D721Med (cell line): ENCODE results near the gene PCDH9.
"Not testable (repeated sequence)": the region's sequence is repeated elsewhere in the genome, so short reads cannot be mapped to it uniquely, and the experiment has no call there.

Source experiments
- DNase-seq: peaks from one replicate; pipeline ENCODE4 v3.0.0; 2011; ENCODE audit warnings: low spot score; ENCODE audit not compliant: insufficient read length
- FAIRE-seq: peaks from 2 replicates; lab custom pipeline; 2011; peaks lifted over from hg19 to GRCh38; lab: Jason Lieb, UNC
- TF ChIP-seq, protein P1 (sequence below): IDR thresholded peaks from 2 replicates; pipeline ENCODE4 v1.5.1; 2012; ENCODE audit warnings: mild to moderate bottlenecking, control low read depth; ENCODE audit not compliant: insufficient read depth; ENCODE audit errors: missing control alignments

Gene PCDH9

DNA sequence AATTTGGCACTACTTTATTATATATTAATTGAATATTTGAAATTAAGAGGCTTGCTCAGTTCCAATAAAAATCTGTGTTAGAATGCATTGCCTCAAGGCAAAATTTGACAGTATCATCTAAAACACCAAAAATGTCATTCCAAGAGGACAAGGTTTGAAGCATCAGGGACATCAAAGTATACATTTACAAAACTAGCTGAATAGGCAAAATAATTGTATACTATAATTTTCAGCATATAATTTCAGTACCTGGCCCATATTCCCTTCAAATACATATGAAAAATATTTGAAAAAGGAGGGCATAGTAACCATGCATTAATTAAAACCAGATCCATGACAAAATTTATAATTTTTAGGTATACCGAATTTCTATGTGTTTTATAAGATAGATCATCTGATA, 963.8 kb downstream of the PCDH9 start:
- TF ChIP-seq, protein P1, sequence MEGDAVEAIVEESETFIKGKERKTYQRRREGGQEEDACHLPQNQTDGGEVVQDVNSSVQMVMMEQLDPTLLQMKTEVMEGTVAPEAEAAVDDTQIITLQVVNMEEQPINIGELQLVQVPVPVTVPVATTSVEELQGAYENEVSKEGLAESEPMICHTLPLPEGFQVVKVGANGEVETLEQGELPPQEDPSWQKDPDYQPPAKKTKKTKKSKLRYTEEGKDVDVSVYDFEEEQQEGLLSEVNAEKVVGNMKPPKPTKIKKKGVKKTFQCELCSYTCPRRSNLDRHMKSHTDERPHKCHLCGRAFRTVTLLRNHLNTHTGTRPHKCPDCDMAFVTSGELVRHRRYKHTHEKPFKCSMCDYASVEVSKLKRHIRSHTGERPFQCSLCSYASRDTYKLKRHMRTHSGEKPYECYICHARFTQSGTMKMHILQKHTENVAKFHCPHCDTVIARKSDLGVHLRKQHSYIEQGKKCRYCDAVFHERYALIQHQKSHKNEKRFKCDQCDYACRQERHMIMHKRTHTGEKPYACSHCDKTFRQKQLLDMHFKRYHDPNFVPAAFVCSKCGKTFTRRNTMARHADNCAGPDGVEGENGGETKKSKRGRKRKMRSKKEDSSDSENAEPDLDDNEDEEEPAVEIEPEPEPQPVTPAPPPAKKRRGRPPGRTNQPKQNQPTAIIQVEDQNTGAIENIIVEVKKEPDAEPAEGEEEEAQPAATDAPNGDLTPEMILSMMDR = no peak
- DNase-seq = no peak
- FAIRE-seq = no peak

DNA sequence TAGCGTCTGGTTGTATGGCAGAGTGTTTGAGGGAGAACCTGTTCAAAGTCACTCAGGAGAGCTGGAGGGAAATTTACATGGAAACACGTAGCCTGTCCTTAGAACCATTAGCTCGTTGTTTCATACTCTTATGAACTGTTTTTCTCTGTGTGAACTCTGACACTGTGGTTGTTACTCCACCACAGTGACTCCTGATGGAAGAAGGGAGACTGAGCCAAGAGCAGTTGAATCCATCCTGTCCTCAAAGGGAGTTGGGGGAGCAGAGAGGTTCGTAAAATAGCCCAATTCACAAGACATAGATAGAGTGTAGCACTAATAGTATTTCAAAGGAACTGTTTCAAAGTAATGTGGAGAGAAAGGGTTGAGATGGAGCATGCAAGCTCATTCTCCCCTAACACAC, 964.8 kb downstream of the PCDH9 start:
- TF ChIP-seq, protein P1 = no peak
- no peak for DNase-seq
- no peak for FAIRE-seq

DNA sequence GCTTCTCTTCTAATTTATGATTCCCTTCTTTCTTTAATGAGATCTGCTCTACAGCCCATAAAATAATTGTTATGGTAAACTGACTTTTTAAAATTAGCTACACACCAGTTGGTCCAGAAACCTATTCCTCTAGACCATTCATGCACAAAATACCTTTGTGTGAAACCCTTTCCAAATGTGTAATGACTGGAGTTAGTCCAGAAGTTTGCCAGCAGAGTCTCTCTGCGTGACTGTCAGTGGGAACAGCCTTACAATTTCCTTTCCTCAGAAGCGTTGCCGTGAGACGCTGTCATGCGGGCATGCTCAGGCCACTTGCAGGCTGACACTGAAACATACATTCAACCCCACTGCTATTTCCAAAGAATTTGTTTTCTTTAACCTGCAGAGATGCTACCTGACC, 965.2 kb downstream of the PCDH9 start:
- DNase-seq (no peak), FAIRE-seq (no peak)
- TF ChIP-seq, protein P1 = no peak

DNA sequence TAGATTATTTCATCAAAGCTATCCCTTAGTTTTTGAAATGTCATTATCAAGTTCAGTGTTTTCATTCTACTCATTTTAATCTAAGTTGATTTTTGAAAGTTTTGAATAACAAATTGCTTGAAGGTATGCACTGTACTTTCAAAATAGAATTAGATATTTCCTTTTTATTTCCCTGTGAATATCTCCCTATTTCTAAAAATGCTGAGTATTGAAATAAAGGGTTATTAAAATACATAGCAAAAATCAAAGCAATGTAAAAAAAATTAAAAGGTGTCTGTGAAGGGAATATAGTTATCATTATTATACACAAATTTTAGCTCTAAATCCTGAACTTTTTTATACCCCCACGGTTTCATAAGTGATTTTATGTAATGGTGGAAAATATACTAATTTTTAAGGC, 967.8 kb downstream of the PCDH9 start:
- no peak for FAIRE-seq
- TF ChIP-seq, protein P1 = no peak
- no peak for DNase-seq

DNA sequence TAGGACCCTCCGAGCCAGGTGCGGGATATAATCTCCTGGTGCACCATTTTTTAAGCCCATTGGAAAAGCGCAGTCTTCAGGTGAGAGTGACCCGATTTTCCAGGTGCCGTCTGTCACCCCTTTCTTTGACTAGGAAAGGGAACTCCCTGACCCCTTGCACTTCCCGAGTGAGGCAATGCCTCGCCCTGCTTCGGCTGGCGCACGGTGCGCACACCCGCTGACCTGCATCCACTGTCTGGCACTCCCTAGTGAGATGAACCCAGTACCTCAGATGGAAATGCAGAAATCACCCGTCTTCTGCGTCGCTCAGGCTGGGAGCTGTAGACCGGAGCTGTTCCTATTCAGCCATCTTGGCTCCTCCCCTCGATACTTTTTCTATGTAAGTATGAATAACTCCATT, 970.7 kb downstream of the PCDH9 start:
- DNase-seq, FAIRE-seq: not testable (repeated sequence)
